Measurements from ENCODE around the gene RCN2.

The RCN2 gene

GRCh38 chr15:76994001-76994400 lies 62.5 kb downstream of the RCN2 start:
- Mint-ChIP-seq H3K9me3 (no peaks in the 10 kb centered on the region), H3K27ac (no peak overlapping the region), H3K27me3 (ENCODE audit: low read depth) (peaks cover 18% of the 10 kb centered on the region), H3K4me3 (no peak overlapping the region), H3K36me3 (ENCODE audit: low read depth) (no peaks in the 10 kb centered on the region), H3K4me1 (peaks cover 5% of the 10 kb centered on the region)
- TF ChIP-seq CTCF (IDR thresholded peaks at IDR 0.05; ENCODE audit: unreplicated experiment in 3 of 3): no peak

GRCh38 chr15:76994496-76994895 lies 62.9 kb downstream of the RCN2 start:
- Mint-ChIP-seq H3K9me3 (no peaks in the 10 kb centered on the region), H3K36me3 (ENCODE audit: low read depth) (no peaks in the 10 kb centered on the region), H3K27me3 (ENCODE audit: low read depth) (peaks cover 18% of the 10 kb centered on the region), H3K4me3 (no peak overlapping the region), H3K27ac (no peak overlapping the region), H3K4me1 (peaks cover 5% of the 10 kb centered on the region)
- no peak for TF ChIP-seq CTCF (IDR thresholded peaks at IDR 0.05; ENCODE audit: unreplicated experiment in 3 of 3)

- Mint-ChIP-seq H3K27me3 (ENCODE audit: low read depth) (peaks cover 18% of the 10 kb centered on the region), H3K4me1 (peaks cover 5% of the 10 kb centered on the region), H3K36me3 (ENCODE audit: low read depth) (no peaks in the 10 kb centered on the region), H3K27ac (no peak within 1 kb of the TSS), H3K4me3 (no peak within 1 kb of the TSS), H3K9me3 (no peaks in the 10 kb centered on the region)
- TF ChIP-seq CTCF (IDR thresholded peaks at IDR 0.05; ENCODE audit: unreplicated experiment in 3 of 3): no peak
These were observed 63.7 kb downstream of the RCN2 start, which contains the start of gene PSTPIP1 for GRCh38 chr15:76994971-76995945. PSTPIP1 (plus strand) TSS chr15:76995126; CDS start chr15:76995574, 448 bp downstream.

- Mint-ChIP-seq H3K27me3 (ENCODE audit: low read depth) (peaks cover 15% of the 10 kb centered on the region), H3K4me3 (no peak overlapping the region), H3K27ac (no peak overlapping the region), H3K4me1 (peaks cover 5% of the 10 kb centered on the region), H3K36me3 (ENCODE audit: low read depth) (no peaks in the 10 kb centered on the region), H3K9me3 (no peaks in the 10 kb centered on the region)
- no peak for TF ChIP-seq CTCF (IDR thresholded peaks at IDR 0.05; ENCODE audit: unreplicated experiment in 3 of 3)
These were observed 64.6 kb downstream of the RCN2 start for GRCh38 chr15:76996076-76996525.

GRCh38 chr15:76996526-76997401 lies 65.2 kb downstream of the RCN2 start:
- Mint-ChIP-seq H3K9me3 (no peaks in the 10 kb centered on the region), H3K27ac (no peak overlapping the region), H3K4me3 (no peak overlapping the region), H3K36me3 (ENCODE audit: low read depth) (no peaks in the 10 kb centered on the region), H3K4me1 (peaks cover 5% of the 10 kb centered on the region), H3K27me3 (ENCODE audit: low read depth) (peaks cover 11% of the 10 kb centered on the region)
- no peak for TF ChIP-seq CTCF (IDR thresholded peaks at IDR 0.05; ENCODE audit: unreplicated experiment in 3 of 3)

All from nephron (organoid).